NT2/D1 (cell line): ENCODE measurements around the gene SEC14L1.

Experiments used
- DNase-seq: peaks from one replicate; pipeline ENCODE4 v3.0.0-alpha.2; 2011; ENCODE audit warnings: low read depth, low spot score
- H3K27me3 ChIP-seq: 2 replicates; pipeline ENCODE4 v1.6.0; 2011; ENCODE audit warnings: mild to moderate bottlenecking; ENCODE audit not compliant: insufficient read length, insufficient read depth
- H3K36me3 ChIP-seq: 2 replicates; pipeline ENCODE4 v1.6.1; 2011; ENCODE audit warnings: mild to moderate bottlenecking, low read length, mixed read lengths; ENCODE audit not compliant: insufficient read depth, insufficient read length
- H3K4me1 ChIP-seq: 2 replicates; pipeline ENCODE4 v1.5.1; 2011; ENCODE audit not compliant: insufficient read depth, insufficient read length
- H3K4me3 ChIP-seq: 2 replicates; pipeline ENCODE4 v1.5.1; 2011; ENCODE audit warnings: low read depth; ENCODE audit not compliant: insufficient read length
- H3K9ac ChIP-seq: 2 replicates; pipeline ENCODE4 v1.6.0; 2011; ENCODE audit warnings: low read depth; ENCODE audit not compliant: insufficient read length
- H3K9me3 ChIP-seq: 2 replicates; pipeline ENCODE4 v1.5.1; 2011; ENCODE audit warnings: mild to moderate bottlenecking, low read length; ENCODE audit not compliant: insufficient read depth
- SUZ12 ChIP-seq: IDR thresholded peaks from 2 replicates; pipeline ENCODE4 v1.6.1; 2011; ENCODE audit not compliant: insufficient read length, insufficient read depth; ENCODE audit errors: extremely low read depth
- YY1 ChIP-seq: IDR thresholded peaks from 2 replicates; pipeline ENCODE4 v1.6.1; 2011; ENCODE audit not compliant: insufficient read length, insufficient read depth
- ZNF274 ChIP-seq: IDR thresholded peaks from 2 replicates; pipeline ENCODE4 v1.6.1; 2011; ENCODE audit warnings: mild to moderate bottlenecking, low read depth, low read length

SEC14L1 gene

DNA sequence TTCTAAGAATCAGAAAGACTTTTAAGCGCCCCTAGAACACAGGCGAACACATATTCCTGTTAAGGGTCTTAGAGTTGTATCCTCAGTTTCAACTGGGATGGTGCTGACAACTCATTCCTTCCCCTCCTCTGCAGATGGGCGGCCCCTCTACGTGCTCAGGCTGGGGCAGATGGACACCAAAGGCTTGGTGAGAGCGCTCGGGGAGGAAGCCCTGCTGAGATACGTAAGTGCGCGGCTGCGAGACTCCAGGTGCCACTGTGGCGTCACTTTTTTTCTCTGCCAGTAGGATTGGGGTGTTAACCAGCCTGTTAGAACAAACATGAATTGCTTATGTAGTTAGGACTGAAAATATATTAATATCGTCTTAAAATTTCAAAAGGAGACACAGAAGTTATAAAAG lies 62.7 kb downstream of the SEC14L1 start:
- no peak overlapping the region for H3K9ac ChIP-seq
- DNase-seq: no peak
- peaks cover 3% of the 10 kb centered on the region for H3K4me1 ChIP-seq
- no peak overlapping the region for H3K4me3 ChIP-seq
- no peaks in the 10 kb centered on the region for H3K27me3 ChIP-seq
- no peaks in the 10 kb centered on the region for H3K9me3 ChIP-seq
- peaks cover 83% of the 10 kb centered on the region for H3K36me3 ChIP-seq
- TF ChIP-seq YY1 (no peak), SUZ12 (no peak), ZNF274 (no peak)

DNA sequence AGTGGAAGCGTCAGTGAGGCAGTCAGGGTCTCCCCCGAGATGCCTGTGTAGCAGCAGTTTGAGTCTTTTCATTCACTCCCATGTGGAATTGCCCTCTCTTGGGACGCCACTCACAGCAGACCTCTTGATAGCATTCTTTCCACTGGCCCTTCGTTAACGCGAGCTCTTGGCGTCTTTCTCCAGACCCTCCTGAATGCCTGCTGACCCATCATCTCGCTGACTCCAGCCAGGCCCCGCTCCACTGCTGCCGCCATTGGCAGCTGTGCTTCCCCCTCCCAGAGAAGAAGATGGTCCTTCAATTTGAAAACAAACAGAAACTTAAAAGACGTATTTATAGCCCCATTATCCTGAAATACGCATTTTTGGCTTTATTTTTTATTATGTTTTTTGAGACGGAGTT lies 63.1 kb downstream of the SEC14L1 start:
- no peak for TF ChIP-seq YY1
- no peak for TF ChIP-seq SUZ12
- TF ChIP-seq ZNF274: no peak
- peaks cover 84% of the 10 kb centered on the region for H3K36me3 ChIP-seq
- H3K4me1 ChIP-seq: peaks cover 5% of the 10 kb centered on the region
- no peak overlapping the region for H3K9ac ChIP-seq
- no peak for DNase-seq
- H3K9me3 ChIP-seq: no peaks in the 10 kb centered on the region
- no peaks in the 10 kb centered on the region for H3K27me3 ChIP-seq
- no peak overlapping the region for H3K4me3 ChIP-seq

DNA sequence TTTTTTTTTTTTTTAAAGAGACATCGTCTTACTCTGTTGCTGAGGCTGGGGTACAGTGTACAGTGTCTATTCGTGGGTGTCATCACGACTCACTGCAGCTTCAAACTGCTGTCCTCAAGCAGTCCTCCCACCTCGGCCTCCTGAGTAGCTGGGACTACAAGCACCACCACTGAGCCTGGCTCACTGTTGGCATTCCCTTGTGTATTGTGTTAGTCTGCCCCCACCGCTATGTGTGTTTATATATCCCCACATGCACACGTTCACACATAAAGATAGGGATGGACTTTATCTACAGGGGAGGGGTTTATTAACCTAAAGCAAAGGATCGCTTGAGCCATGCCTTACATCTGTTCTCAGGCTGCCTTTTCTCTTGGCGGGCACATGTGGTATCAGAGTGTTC lies 63.8 kb downstream of the SEC14L1 start:
- Histone ChIP-seq H3K4me1 (peaks cover 9% of the 10 kb centered on the region), H3K27me3 (no peaks in the 10 kb centered on the region), H3K4me3 (no peak overlapping the region), H3K9me3 (no peaks in the 10 kb centered on the region), H3K9ac (no peak overlapping the region), H3K36me3 (peaks cover 85% of the 10 kb centered on the region)
- no peak for DNase-seq
- TF ChIP-seq YY1 (no peak), SUZ12 (no peak), ZNF274 (no peak)

DNA sequence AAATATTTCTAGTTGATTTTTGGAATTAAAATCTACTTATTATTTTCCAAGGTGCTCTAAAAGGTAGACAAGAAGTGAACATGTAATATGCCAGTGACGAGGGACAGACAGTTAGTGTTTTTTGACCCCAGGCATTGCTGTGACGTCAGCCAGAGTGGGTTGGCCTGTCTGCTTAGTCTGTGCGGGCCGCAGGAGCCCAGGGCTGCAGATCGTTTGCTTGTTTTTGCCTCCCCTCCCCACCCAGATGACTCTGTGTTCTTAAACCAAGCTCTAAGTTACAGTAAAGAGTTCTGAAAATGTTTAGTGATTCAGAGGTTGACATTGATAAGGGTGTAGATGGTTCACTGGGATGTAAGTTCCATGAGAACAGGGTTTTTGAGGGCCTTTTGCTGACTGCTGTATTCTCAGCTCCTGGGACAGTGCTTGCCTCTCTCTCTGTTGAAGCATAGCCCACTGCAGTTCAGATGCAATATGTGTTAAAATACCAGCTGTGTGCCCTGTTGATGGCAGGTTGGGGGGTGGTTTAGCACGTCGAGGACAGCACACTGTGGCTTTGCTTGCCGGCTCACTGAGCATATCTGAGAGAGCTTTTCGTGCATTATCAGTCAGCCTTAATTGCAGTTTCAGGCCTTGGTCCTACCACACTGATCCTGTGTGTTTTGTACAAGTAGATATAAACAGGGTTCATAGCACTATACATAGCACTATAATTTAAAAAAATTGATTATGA lies 64.8 kb downstream of the SEC14L1 start:
- Histone ChIP-seq H3K9ac (no peak overlapping the region), H3K9me3 (no peaks in the 10 kb centered on the region), H3K4me1 (peaks cover 9% of the 10 kb centered on the region), H3K27me3 (no peaks in the 10 kb centered on the region), H3K36me3 (peaks cover 86% of the 10 kb centered on the region), H3K4me3 (no peak overlapping the region)
- no peak for DNase-seq
- TF ChIP-seq YY1 (no peak), ZNF274 (no peak), SUZ12 (no peak)

DNA sequence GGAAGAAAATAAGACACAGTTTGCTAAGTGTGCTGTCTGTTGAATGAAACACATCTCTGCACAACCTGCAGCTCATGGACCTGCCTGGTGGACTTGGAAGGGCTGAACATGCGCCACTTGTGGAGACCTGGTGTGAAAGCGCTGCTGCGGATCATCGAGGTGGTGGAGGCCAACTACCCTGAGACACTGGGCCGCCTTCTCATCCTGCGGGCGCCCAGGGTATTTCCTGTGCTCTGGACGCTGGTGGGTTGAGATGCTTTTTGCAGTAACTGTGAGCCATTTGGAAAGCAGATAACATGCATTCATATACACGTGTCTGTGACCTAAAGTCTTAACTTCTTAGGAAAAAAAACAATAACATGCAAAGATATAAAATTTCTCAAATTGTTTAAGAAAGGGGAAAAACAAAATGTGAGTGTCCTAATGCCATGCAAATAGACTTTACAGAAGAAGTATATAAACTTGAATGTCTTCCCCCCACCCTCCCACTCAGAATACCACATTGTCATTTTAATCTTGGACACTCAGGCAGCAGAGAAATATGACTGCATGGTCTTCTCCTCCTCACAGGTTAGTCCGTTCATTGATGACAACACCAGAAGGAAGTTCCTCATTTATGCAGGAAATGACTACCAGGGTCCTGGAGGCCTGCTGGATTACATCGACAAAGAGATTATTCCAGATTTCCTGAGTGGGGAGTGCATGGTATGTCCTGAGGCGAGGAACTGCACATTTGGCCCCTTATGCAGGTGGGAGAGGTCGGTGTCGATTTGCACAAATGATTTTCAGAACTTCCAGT lies 65.6 kb downstream of the SEC14L1 start:
- no peak overlapping the region for H3K9ac ChIP-seq
- H3K36me3 ChIP-seq: peaks cover 86% of the 10 kb centered on the region
- peaks cover 9% of the 10 kb centered on the region for H3K4me1 ChIP-seq
- TF ChIP-seq ZNF274 (no peak), SUZ12 (no peak)
- DNase-seq: no peak
- H3K27me3 ChIP-seq: no peaks in the 10 kb centered on the region
- no peaks in the 10 kb centered on the region for H3K9me3 ChIP-seq
- no peak overlapping the region for H3K4me3 ChIP-seq

DNA sequence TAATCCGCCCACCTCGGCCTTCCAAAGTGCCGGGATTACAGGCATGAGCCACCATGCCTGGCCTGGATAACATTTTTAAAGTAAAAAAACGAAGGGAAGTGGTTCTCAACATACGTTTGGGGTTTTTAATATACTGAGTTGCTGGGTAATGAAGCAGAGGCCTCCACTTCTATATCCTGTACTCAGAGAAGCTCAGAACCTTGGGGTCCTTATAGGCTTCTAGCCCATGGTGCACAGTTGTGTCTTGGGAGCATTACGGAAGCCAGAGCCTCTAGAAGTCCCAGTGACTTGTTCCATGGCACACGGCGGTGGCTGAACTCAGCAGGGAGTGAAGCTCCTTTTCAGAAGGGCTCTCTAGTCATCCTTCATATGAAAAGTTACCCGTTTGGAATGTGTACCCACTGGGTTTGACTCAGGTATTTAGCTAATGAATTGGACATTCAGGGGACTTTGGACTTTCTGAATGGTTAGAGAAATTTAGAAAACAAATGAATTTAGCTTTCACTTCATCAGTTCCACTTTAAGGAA lies 67.0 kb downstream of the SEC14L1 start:
- DNase-seq: no peak
- H3K9ac ChIP-seq: no peak overlapping the region
- no peaks in the 10 kb centered on the region for H3K9me3 ChIP-seq
- H3K27me3 ChIP-seq: no peaks in the 10 kb centered on the region
- H3K4me1 ChIP-seq: peaks cover 12% of the 10 kb centered on the region
- no peak overlapping the region for H3K4me3 ChIP-seq
- peaks cover 90% of the 10 kb centered on the region for H3K36me3 ChIP-seq
- TF ChIP-seq ZNF274 (no peak), SUZ12 (no peak), YY1 (no peak)

DNA sequence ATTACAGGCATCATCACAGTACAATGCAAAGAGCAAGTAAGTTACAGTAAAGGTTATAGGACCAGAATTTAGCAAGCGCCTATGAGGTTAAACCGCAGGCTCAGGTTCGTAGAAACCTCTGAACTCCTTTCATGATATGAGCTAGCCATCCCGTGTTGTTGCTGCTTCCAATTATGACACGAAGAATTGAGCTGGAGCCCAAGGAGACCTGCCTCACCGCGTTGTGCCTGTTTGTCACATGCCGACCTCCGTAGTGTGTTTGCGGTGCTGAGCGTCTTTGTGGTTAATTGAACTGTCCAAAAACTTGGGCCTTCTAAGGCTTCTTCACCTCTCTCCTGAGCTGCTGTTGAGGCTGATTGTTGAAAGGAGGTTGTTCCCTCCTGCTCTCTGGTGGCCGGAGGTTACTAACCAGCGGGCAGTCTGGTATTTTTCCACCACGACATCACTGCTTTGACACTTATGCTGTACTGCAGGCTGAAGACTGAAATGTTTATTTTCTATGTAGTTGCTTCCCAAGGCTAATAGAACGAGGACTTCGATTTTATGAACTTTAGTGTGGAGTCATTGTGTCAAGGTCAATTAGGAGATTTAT lies 67.5 kb downstream of the SEC14L1 start:
- no peak for TF ChIP-seq YY1
- TF ChIP-seq SUZ12: no peak
- TF ChIP-seq ZNF274: no peak
- H3K27me3 ChIP-seq: no peaks in the 10 kb centered on the region
- no peak overlapping the region for H3K4me3 ChIP-seq
- H3K36me3 ChIP-seq: peaks cover 90% of the 10 kb centered on the region
- peaks cover 17% of the 10 kb centered on the region for H3K4me1 ChIP-seq
- H3K9ac ChIP-seq: no peak overlapping the region
- peak; percentile 22 for DNase-seq
- no peaks in the 10 kb centered on the region for H3K9me3 ChIP-seq
